ENCODE results near the gene LSM7. TPM values are rescaled to one million over a fixed set of nuclear protein-coding genes. Genes with fewer than 3 reads are reported as not detected.

LSM7 gene
- total RNA-seq, 2 donors from 2014 or later: 45.7 to 69.9 TPM

GRCh38 chr19:2341244-2341751 is 12.9 kb upstream of the LSM7 start:
- H3K4me1 ChIP-seq: peaks cover 11% of the 10 kb centered on the region
- no peaks in the 10 kb centered on the region for H3K27me3 ChIP-seq
- H3K4me3 ChIP-seq: no peak overlapping the region
- ATAC-seq: no peak
- WGBS, 2 donors: 83 to 88% methylated on average over 15 to 24 of the region's 24 CpGs
- H3K36me3 ChIP-seq (replicated peaks in 1 of 2; ENCODE audit: insufficient read depth in 1 of 2, low read depth in 2 of 2): peaks cover 0 to 8% of the 10 kb centered on the region in 2 donors
- no peaks in the 10 kb centered on the region for H3K9me3 ChIP-seq
- TF ChIP-seq, protein P1, sequence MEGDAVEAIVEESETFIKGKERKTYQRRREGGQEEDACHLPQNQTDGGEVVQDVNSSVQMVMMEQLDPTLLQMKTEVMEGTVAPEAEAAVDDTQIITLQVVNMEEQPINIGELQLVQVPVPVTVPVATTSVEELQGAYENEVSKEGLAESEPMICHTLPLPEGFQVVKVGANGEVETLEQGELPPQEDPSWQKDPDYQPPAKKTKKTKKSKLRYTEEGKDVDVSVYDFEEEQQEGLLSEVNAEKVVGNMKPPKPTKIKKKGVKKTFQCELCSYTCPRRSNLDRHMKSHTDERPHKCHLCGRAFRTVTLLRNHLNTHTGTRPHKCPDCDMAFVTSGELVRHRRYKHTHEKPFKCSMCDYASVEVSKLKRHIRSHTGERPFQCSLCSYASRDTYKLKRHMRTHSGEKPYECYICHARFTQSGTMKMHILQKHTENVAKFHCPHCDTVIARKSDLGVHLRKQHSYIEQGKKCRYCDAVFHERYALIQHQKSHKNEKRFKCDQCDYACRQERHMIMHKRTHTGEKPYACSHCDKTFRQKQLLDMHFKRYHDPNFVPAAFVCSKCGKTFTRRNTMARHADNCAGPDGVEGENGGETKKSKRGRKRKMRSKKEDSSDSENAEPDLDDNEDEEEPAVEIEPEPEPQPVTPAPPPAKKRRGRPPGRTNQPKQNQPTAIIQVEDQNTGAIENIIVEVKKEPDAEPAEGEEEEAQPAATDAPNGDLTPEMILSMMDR (IDR thresholded peaks at IDR 0.05): no peak
- TF ChIP-seq POLR2A (IDR thresholded peaks at IDR 0.05): no peak
- no peak overlapping the region for H3K27ac ChIP-seq
- intact Hi-C loops (cut with DNase I): no loop called here
- DNase-seq: no peak

DNA sequence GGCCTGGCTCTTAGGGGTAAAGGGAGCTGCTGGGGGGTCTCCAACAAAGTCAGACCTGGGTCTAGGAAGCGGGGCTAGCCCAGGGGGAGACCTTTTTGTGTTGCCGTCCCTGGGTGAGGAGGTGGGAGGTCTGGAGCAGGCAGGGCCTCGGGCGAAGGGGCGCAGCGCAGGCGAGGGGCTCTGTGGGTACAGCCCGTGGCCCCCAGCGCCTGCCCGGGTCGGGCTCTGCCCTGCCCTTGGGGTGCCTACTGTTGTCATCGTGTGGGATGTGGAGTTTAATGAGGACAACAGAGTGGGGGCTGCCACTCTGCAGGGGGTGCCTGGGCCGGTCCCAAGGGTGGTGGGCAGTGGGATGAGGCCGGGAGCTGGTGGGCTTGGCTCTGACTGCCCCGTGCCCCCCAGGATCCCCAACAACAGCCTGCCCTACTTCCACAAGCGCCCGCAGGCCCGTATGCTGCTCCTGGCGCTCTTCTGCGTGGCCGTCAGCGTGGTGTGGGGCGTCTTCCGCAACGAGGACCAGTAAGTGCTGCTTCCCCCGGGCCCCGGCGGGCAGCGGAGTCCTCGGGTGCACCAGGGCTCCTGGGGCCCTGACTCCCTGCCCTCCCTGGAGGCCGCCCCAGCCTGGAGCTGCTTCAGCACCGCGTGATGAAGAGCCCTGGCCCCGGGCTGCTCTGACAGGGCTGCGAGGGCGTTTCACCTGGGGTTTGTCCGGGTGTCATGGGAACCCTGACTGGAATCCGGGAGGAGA is 12.3 kb upstream of the LSM7 start:
- peaks cover 0 to 8% of the 10 kb centered on the region in 2 donors for H3K36me3 ChIP-seq (replicated peaks in 1 of 2; ENCODE audit: insufficient read depth in 1 of 2, low read depth in 2 of 2)
- H3K4me3 ChIP-seq: no peak overlapping the region
- no peak for ATAC-seq
- no peak for DNase-seq
- intact Hi-C loops (cut with DNase I): no loop called here
- 93% methylated on average over 24 of the region's 38 CpGs; no CpG with 5 or more reads in 1 of the 2 donors for WGBS, 2 donors
- H3K27me3 ChIP-seq: no peaks in the 10 kb centered on the region
- H3K9me3 ChIP-seq: no peaks in the 10 kb centered on the region
- no peak overlapping the region for H3K27ac ChIP-seq
- TF ChIP-seq, protein P1 (IDR thresholded peaks at IDR 0.05): no peak
- TF ChIP-seq POLR2A (IDR thresholded peaks at IDR 0.05): no peak
- peaks cover 11% of the 10 kb centered on the region for H3K4me1 ChIP-seq

GRCh38 chr19:2339644-2340310 is 11.4 kb upstream of the LSM7 start:
- intact Hi-C loops (cut with DNase I): no loop called here
- no peak overlapping the region for H3K27ac ChIP-seq
- no peaks in the 10 kb centered on the region for H3K9me3 ChIP-seq
- WGBS, 2 donors: 88 to 92% methylated on average over 17 to 46 of the region's 52 CpGs
- no peak overlapping the region for H3K4me3 ChIP-seq
- H3K4me1 ChIP-seq: peaks cover 11% of the 10 kb centered on the region
- H3K36me3 ChIP-seq (replicated peaks in 1 of 2; ENCODE audit: insufficient read depth in 1 of 2, low read depth in 2 of 2): peaks cover 0 to 8% of the 10 kb centered on the region in 2 donors
- TF ChIP-seq POLR2A (IDR thresholded peaks at IDR 0.05): no peak
- TF ChIP-seq, protein P1 (IDR thresholded peaks at IDR 0.05): no peak
- no peaks in the 10 kb centered on the region for H3K27me3 ChIP-seq
- no peak for ATAC-seq
- no peak for DNase-seq

GRCh38 chr19:2338751-2339643 is 10.6 kb upstream of the LSM7 start:
- no peak for TF ChIP-seq POLR2A (IDR thresholded peaks at IDR 0.05)
- TF ChIP-seq, protein P1 (IDR thresholded peaks at IDR 0.05): no peak
- H3K36me3 ChIP-seq (replicated peaks in 1 of 2; ENCODE audit: insufficient read depth in 1 of 2, low read depth in 2 of 2): peaks cover 0 to 8% of the 10 kb centered on the region in 2 donors
- no peak for ATAC-seq

More at GRCh38 chr19:2338751-2339643, 10.6 kb upstream of the LSM7 start:
- H3K4me3 ChIP-seq: no peak overlapping the region
- WGBS, 2 donors: 95 to 98% methylated on average over 32 to 41 of the region's 54 CpGs
- no peak for DNase-seq
- H3K4me1 ChIP-seq: peaks cover 13% of the 10 kb centered on the region
- H3K27me3 ChIP-seq: no peaks in the 10 kb centered on the region
- no peaks in the 10 kb centered on the region for H3K9me3 ChIP-seq
- no peak overlapping the region for H3K27ac ChIP-seq
- intact Hi-C loops (cut with DNase I): no loop called here
